GM21526 (cell line): ENCODE measurements around the gene PITPNM3.

Experiments used
- ATAC-seq: cut with Tn5 transposase; IDR thresholded peaks from one replicate; pipeline ENCODE4 v1.9.1; 2021; ENCODE audit warnings: moderate library complexity; ENCODE audit not compliant: unreplicated experiment, low FRiP score

Gene PITPNM3

DNA sequence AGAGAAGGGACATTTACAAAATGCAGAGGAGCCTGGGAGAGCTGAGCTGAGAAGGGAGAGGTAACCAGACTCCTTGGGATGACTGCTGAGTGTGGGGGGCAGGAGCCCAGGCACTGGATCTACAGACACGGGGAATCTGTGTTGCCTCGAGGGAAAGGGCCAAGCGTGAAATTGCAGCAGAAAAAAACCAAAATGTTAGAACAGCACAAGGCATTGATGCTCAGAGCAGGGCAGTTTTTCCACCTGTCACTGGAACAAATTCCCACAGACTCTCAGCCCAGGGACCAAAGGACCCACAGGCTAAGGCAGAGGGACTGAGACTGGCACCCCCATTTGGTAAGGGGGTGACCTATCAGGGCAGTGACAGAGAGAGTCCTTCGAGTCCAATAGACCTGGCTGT lies 2.0 kb downstream of the PITPNM3 start:
- ATAC-seq: no peak

DNA sequence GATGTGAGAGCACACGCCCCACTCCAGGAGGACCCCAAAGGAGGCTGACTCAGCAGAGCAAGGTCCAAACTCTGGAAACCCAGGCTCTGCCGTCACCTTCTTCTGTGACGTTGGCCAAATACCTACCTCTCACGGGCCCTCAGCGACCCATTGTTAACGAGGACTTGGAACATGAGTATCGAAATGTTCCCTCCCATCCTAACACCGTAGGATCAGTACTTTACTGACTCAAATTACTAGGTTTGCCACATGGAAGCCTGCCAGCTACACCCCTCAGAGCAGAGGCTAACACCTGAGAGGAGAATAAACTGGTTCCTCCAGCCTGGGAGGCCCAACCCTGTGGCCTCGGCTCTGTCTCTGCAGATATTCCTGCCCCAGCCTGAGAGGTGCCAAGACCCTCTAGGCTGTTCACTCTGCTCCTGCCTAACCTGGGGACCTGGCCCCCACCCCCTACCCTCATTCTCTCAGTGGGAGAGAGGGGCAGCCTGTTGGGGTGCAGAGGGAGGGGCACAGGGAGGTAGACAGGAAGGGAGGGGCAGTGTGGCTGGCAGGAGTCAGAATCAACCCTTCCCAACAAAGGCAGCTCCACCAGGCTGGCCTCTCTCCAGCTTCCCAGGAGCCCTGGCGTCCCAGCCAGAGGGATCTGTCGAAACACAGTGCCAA lies 4.4 kb downstream of the PITPNM3 start:
- no peak for ATAC-seq

DNA sequence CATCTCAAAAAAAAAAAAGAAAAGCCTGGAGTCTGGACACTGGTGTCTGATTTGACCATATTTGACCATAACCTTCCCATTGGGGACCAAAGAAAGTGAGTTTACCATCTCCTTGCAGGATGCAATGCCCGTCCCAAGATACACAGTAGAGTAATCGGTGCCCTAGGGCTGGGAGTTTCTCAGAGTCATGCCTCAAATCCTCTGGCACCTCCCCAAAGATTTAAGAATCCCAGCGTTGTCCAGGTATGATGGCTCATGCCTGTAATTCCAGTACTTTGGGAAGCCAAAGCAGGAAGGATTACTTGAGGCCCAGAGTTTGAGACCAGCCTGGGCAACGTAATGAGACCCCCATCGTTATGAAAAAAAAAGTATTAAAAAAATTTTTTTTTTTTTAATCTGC lies 5.0 kb downstream of the PITPNM3 start:
- no peak for ATAC-seq

DNA sequence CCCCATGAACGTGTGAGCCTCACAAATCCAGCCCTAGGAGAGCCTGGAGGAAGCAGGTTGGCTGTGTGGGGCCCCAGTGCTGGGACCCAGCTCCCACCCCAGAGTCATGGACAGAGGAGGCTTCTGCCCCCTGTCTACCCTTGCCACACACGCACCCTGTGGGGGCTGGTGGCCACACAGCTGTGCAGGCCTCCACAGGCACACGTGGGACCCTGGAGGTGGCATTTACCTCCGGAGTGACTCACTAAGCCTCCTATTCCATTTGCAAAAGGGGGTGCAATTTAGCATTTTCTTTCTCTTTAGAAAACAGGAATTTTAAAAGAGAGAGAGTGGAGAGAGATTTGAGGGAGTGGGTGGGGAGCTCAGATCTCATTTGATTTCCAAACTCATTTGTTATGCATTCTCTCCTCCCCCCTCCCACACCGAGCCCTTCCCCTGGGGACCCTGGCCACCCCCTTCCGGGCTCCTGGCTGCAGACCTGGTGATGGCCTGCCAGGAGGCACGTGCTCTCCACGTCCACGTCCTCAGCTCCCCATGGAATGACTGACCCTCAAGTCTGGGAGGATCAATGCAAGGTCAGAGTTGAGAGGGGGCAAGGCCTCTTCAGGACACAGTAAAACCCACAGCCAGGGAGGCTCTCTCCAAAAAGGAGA lies 6.8 kb downstream of the PITPNM3 start:
- no peak for ATAC-seq

DNA sequence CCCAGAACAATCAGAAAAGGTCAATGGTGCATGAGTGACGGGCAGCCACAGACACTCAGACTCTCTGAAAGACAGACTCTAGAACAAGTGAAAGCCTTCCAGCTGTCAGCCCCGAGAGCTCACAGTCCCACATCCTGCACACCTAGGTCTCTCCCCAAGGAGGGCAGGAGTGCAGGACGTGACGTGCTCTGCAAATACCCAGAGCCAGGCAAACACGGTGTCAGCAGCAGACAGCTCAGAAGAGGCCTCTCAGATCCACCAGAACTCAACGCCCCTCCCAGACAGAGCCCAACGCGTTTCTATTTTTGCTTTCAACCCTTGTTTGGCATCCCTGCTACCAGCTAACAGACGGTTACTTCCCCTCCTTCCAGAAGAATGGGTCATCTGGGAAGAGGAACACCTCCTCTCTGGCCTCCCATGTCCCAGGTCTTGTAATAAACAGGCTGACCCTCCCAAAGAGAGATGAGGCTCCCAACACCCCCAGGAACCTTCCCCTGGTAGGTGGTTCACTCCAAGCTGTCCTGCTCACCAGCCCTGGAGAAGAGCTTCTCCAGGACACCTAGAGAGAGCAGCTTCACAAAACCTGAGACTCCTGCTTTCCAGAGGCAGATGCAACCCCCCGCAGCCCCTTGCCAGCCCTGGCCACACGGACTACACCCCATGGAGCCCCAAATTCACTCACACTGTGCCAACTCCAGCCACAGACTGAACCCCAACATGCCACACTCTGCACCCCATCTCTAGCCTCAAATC lies 7.6 kb downstream of the PITPNM3 start:
- no peak for ATAC-seq

DNA sequence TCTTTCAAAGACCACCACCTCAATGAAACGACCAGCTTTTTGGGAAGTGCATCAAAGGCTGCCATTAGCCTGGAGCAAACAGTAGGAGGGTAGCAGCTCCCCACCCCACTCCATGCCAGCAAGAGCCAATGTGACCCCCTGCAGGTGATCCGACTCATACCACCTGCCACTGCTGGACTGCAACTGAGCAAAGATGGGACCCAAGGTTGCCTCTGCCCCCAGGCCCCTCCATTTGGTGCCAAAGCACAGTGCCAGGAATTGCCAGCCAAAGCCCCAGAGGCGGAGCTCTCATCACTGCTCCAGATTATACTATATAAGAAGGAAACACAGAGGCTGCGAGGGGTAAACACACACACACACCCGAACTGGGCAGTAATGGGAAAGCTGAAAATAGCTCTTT lies 8.3 kb downstream of the PITPNM3 start:
- ATAC-seq: no peak

DNA sequence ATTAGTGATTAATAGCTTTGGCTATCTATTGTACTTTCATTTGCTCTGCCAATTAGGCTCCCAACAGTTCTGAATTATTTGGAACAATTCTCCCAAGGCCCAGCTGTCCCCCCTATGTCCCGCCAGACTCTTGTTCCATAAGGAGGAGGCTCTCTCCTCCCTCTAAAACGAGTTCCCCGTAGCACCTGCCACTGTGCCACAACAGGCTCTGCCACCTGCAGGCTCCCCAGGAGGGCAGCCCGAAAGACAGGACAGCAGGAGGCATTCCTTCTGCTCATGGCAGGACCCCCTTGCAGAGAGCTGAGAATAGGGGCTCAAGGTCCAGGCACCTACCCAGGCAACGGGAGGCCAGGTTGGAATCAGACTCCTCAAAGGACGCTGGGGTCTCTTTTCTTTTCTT lies 9.0 kb downstream of the PITPNM3 start:
- no peak for ATAC-seq

DNA sequence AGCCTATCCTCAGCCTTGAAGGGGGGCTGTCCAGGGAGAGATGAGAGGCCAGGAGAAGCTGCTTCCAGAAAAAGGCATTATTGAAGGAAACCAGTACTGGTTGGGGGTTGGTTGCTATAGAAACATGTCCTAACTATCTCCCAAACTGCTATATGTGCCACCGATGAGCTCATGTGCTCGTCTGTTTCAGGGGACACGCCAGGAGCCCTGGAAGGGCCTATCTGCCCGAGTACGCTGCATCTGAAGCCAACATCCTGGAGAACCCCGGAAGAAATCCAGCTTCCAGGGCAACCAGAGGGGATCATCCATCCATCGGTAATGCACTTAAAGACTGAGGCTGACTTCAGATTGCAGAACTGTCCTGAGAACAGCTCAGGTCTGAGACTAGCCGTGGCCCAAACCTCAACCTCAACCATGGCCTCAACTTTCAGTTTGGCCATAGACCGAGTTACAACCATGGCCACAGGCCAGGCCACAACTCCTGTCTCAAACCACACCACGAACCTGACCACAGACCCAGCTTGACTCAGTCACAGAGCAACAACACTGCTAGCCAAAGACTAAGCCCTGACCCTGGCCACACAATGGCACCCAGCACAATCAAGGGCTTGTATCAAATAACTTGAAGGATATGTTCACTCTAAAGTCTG lies 10.2 kb downstream of the PITPNM3 start:
- ATAC-seq: no peak

DNA sequence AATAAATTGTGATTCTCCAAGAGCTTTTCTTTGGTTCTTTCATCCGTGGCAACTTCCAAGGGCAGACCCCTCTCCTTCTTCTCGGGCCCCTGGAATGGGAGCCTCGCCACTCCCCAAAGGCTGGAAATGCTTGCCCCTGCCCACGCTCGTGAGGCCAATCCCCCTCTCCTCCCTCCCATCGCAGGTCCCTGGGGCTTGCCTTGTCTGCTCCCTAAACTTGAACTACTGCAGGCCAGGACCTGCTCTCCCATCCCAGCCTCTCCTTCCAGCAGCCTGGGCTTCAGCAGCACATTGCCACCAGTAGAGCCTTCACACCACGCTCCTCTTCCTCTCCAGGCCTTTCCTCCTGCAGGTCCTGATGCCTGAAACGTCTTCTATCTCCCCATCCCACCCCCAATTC lies 11.1 kb downstream of the PITPNM3 start:
- no peak for ATAC-seq

DNA sequence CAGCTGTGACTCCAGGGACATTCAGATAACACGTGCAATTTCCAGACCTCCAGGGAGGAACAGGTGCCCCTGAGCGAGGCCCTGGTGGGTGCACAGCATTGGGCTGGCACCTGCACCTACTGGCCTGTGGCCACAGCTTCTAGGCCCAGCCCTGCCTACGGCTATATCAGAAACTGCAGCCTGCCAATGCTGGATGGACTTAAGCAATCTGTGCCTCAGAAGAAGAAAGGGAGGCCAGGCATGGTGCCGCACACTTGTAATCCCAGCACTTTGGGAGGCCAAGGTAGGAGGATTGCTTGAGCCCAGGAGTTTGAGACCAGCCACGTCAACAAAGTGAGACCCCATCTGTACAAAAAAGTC lies 12.4 kb downstream of the PITPNM3 start:
- ATAC-seq: no peak

DNA sequence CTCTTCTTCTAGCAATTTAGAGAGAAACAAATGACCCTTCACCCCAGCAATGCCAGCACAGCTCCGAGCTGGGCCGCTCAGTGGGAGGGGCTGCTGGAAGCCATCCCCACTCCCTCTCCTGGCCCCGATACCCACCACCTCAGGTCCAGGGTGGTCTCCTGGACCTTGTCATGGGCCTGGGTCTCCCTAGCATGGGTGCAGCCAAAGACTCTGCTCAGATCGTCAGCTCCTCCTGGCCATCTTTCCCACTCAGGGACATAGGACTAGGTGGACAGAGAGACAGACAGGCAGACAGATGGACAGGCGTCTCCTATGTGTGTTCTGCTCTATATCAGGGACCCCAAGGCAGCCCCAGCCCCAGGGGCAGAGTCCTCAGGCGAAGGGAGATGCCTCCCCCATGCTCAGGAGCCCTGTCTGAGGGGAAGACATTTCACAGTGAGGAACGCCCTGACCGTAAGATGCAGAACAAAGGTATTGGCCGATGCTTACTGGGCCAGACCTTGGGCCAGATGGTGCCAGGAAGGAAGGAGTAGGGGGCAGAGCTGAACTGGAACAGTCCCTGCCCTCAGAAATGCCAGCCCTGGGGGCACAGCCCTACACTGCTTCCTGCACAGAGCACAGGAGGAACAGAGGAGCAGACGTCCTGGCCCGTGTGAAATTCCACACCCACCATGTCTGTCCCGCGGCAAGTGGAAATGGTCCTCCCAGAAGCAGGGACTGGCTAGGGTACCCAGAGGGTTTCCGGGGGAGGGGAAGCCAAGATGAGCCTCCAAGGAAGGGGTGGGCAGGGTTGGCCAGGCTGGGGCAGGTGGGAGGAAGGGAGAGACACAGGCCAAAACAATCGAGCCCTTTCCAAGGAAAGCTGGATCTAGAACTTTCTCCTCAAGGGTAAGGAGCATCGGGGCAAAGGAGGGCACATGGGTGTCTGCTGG lies 13.0 kb downstream of the PITPNM3 start:
- no peak for ATAC-seq

DNA sequence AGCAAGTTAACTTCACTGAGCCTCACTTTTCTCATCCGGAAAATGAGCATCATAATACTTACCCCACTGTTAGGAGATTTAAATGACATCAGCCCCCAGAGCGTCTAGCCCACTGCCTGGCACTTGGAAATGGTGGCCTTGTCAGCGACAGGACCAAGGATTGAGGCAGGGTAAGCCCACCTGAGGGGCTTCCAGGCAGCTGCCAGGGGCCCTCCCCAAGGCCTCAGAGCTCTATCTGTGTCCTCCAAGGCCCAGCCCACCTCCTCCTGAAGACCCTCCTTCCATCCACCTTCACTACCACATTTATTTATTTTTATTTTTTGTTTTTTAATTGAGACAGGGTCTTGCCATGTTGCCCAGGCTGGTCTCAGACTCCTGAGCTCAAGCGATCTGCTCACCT lies 13.8 kb downstream of the PITPNM3 start:
- no peak for ATAC-seq

DNA sequence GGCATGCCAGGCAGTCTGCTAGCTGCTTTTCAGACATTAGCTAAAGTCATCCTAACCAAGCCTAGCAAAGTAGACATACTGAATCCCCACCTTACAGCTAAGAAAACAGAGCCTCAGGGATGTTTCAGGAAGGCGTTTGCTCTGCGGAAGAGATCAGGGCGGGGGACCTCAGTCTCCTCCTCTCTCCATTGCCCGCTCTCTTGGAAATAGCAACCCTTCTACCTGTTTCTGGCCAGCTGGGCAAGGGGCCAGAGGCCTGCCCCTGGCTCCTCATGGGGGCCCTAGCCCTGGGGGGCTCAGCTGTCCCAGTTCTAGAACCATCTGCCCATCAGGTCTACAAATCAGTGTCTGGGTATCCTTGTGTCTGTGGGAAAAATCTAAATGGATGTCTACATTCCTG lies 14.5 kb downstream of the PITPNM3 start:
- no peak for ATAC-seq

DNA sequence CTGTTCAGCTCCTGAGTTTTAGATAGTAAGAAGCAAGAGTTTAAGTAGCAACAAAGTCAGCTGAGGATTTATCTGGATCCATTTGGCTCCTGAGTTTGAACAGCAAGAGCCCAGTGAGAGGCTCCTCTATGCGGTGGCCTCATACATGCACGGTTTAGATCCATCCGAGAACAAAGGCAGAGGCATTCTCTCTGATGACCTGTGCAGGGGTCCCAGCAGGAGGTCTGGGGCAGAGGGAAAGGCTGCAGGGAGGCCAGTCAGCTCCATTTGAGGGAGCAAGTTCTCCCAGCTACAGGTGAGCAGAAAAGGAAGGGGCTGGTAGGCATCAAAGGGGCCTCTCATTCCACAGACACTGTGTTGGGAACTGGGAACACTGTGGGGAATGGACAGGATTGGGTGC lies 16.5 kb downstream of the PITPNM3 start:
- ATAC-seq: no peak

DNA sequence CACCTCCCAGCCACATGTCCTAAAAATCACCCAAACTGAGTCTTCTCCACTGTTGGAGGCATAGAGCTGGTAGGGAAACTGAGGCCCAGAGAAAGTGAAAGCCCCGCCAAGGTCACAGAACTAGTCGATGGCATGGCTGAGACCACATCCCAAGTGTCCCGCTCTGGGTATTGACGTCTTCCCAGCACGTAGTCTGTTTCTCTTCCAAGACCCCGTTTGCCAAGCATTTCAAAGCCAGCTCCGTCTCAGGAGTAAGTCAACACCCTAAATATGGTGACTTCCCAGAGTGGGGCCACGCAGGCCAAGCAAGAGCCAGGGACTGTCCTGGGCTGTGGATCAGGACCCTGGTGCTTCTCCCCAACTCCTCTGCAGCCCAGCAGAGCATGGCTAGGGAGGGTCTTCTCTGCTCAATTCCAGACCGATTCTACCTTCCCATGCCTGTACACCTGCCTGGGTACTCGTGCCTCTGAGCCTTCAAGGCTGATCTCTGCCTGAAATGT lies 19.7 kb downstream of the PITPNM3 start:
- ATAC-seq: no peak

DNA sequence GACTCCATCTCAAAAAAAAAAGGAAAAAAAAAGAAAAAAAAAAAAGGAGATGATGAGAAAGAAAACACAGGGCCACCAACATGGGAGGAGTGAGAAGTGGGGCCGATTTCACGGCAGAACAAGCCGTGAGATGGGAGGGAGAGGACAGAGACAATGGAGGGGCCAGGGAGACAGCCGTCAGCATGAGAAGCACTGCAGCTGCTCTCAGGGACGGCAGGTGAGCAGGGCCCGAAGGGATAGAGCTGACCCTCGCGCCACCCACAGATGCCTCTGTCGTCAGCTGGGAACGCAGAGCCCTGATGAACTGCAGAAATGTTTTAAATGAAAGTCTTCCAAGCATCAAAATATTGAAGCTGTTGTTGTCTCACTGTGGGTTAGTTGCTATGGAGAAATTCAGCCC lies 20.3 kb downstream of the PITPNM3 start:
- ATAC-seq: no peak

DNA sequence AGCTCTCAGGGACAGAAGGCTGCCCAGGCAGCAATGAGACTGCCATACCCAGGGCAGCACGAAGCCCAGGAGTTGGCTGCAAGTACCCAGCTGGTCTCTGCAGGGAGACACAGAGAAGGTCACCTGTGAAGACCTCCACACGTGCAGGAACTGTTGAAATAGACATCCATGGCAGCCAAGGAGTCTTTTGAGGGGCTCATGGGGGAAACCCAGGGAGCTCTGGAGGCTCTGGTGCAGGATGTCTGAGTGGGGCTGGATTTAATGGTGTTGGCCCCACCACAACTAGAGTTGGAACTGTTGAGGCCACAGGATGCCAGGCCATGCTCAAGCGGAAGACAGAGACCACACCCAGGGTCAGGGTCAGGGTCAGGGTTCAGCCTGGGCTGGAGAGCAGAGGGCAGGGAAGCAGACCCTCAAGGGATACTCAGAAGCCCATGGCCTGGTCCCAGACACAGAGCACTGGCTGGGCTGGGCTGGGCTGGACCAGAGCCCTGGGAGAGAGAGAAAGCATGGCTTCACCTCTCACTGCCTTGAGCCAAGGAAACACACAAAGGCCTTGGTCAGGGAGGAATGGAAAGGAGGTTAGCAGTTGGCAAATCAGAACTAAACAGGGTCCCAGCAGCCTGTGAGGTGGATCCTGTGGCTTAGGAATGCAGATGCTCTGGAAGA lies 21.4 kb downstream of the PITPNM3 start:
- ATAC-seq: no peak

DNA sequence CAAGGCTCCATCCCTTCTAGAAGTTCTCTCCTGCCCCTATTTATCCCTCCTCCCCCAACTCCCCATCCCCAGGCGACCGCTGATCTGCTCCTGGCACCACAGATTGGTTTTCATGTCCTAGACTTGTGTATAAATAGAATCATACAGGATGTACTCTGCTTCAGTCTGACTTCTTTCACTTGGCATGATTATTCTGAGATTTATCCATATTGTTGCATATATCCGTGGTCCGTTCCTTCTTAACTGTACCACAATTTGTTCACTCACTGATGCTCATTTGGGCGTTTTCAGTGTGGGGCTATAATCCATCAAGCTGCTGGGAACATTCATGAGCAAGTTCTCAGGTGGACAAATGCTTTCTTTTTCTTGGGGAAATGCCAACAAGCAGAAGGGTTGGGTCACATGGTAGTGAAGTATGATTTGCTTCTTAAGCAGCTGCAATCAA lies 23.9 kb downstream of the PITPNM3 start:
- no peak for ATAC-seq

DNA sequence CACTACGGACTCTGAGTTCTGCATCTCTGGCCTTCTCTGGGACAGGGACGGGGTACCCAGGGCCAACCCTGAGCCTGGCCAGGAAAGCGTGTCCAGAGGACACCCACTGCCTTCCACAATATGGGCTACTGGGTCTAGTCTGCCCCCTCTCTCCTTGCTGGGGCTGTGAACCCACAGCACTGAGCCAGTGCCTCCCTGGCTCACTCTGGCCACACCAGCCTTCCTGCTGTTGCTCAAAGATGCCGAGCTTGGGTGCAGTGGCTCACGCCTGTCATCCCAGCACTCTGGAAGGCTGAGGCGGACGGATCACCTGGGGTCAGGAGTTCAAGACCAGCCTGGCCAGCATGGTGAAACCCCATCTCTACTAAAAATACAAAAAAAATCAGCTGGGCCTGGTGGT lies 24.8 kb downstream of the PITPNM3 start:
- ATAC-seq: no peak
